HEK293 (cell line): ENCODE results near the gene C1orf210.

Experiments
- CTCF ChIA-PET: fragments of 350-600 bp; formaldehyde crosslinking; extraction: SDS; loops from one replicate; lab custom pipeline; 2021; ENCODE audit warnings: antibody characterized with exemption; lab: Yijun Ruan, JAX
- POLR2A ChIA-PET: fragments of 300-600 bp; formaldehyde crosslinking; extraction: SDS; loops from one replicate; lab custom pipeline; 2020; ENCODE audit warnings: antibody characterized with exemption, inconsistent platforms; lab: Yijun Ruan, JAX
- H3K27ac ChIP-seq: fragments of 200-500 bp; sonication (Bioruptor generic); 2 replicates; pipeline ENCODE4 v1.5.1; 2014; ENCODE audit warnings: low read depth, low read length, control low read depth, inconsistent platforms; ENCODE audit errors: extremely low read depth
- H3K36me3 ChIP-seq, 2 experiments: fragments of 200-500 bp in 1 of 2; sonication (Bioruptor generic) in 1 of 2; 1 replicate in 1 of 2; 2 replicates in 1 of 2; pipeline ENCODE4 v1.5.1; 2014 to 2017; ENCODE audit warnings: inconsistent platforms in 2 of 2, low read length in 2 of 2; ENCODE audit not compliant: control insufficient read depth in 2 of 2, insufficient read depth in 1 of 2
- H3K4me1 ChIP-seq: fragments of 200-500 bp; sonication (Bioruptor generic); 2 replicates; pipeline ENCODE4 v1.5.1; 2014; ENCODE audit warnings: mild to moderate bottlenecking, low read length, inconsistent platforms; ENCODE audit not compliant: control insufficient read depth, insufficient read depth
- H3K4me3 ChIP-seq: 2 replicates; pipeline ENCODE4 v1.5.1; 2011; ENCODE audit warnings: low read depth, mild to moderate bottlenecking, control low read depth, low read length, moderate library complexity
- H3K9me3 ChIP-seq: fragments of 200-500 bp; sonication (Bioruptor generic); 2 replicates; pipeline ENCODE4 v1.5.1; 2014; ENCODE audit warnings: low read depth, low read length, inconsistent platforms; ENCODE audit not compliant: control insufficient read depth, insufficient read depth
- ATF2 ChIP-seq: fragments of 450-650 bp; formaldehyde crosslinking; IDR thresholded peaks from 2 replicates; pipeline ENCODE4 v1.5.1; 2016; ENCODE audit warnings: missing biosample characterization, missing genetic modification characterization, low read depth
- EGR2 ChIP-seq: fragments of 450-650 bp; formaldehyde crosslinking; IDR thresholded peaks from 2 replicates; pipeline ENCODE4 v1.5.1; 2016; ENCODE audit warnings: low read depth, missing biosample characterization, missing genetic modification characterization
- INSM2 ChIP-seq: fragments of 450-650 bp; formaldehyde crosslinking; IDR thresholded peaks from 2 replicates; pipeline ENCODE4 v1.5.1; 2016; ENCODE audit warnings: missing biosample characterization, missing genetic modification characterization
- KLF1 ChIP-seq: fragments of 450-650 bp; formaldehyde crosslinking; IDR thresholded peaks from 2 replicates; pipeline ENCODE4 v1.5.1; 2016; ENCODE audit warnings: missing biosample characterization, missing genetic modification characterization
- KLF16 ChIP-seq: fragments of 450-650 bp; formaldehyde crosslinking; IDR thresholded peaks from 2 replicates; pipeline ENCODE4 v1.5.1; 2017; ENCODE audit warnings: missing biosample characterization, missing genetic modification characterization
- KLF9 ChIP-seq: fragments of 450-650 bp; formaldehyde crosslinking; IDR thresholded peaks from 2 replicates; pipeline ENCODE4 v1.5.1; 2016; ENCODE audit warnings: missing biosample characterization, missing genetic modification characterization, low read depth
- PRDM1 ChIP-seq: fragments of 450-650 bp; formaldehyde crosslinking; IDR thresholded peaks from 2 replicates; pipeline ENCODE4; 2016; ENCODE audit warnings: missing biosample characterization, missing genetic modification characterization
- PRDM6 ChIP-seq: fragments of 450-650 bp; formaldehyde crosslinking; IDR thresholded peaks from 2 replicates; pipeline ENCODE4 v1.5.1; 2017; ENCODE audit warnings: missing biosample characterization, missing genetic modification characterization
- REST ChIP-seq: fragments of 450-650 bp; formaldehyde crosslinking; IDR thresholded peaks from 2 replicates; pipeline ENCODE4 v1.5.1; 2016; ENCODE audit warnings: missing biosample characterization, missing genetic modification characterization
- WT1 ChIP-seq: fragments of 450-650 bp; formaldehyde crosslinking; IDR thresholded peaks from 2 replicates; pipeline ENCODE4 v1.5.1; 2016; ENCODE audit warnings: missing biosample characterization, missing genetic modification characterization
- ZBTB21 ChIP-seq: fragments of 450-650 bp; formaldehyde crosslinking; IDR thresholded peaks from 2 replicates; pipeline ENCODE4 v1.5.1; 2017; ENCODE audit warnings: missing biosample characterization, missing genetic modification characterization
- ZNF112 ChIP-seq: fragments of 450-650 bp; formaldehyde crosslinking; IDR thresholded peaks from 2 replicates; pipeline ENCODE4 v1.5.0; 2017; ENCODE audit warnings: missing biosample characterization, missing genetic modification characterization
- ZNF157 ChIP-seq: fragments of 450-650 bp; formaldehyde crosslinking; IDR thresholded peaks from 2 replicates; pipeline ENCODE4 v1.5.1; 2016; ENCODE audit warnings: missing biosample characterization, missing genetic modification characterization
- ZNF16 ChIP-seq: fragments of 450-650 bp; formaldehyde crosslinking; IDR thresholded peaks from 2 replicates; pipeline ENCODE4 v1.5.1; 2016; ENCODE audit warnings: low read depth, missing biosample characterization, missing genetic modification characterization
- ZNF292 ChIP-seq: fragments of 450-650 bp; formaldehyde crosslinking; IDR thresholded peaks from 2 replicates; pipeline ENCODE4 v1.5.1; 2016; ENCODE audit warnings: low read depth, missing biosample characterization, missing genetic modification characterization, borderline replicate concordance
- ZNF404 ChIP-seq: fragments of 450-650 bp; formaldehyde crosslinking; IDR thresholded peaks from 2 replicates; pipeline ENCODE4 v1.5.1; 2017; ENCODE audit warnings: missing biosample characterization, missing genetic modification characterization
- ZNF473 ChIP-seq: fragments of 450-650 bp; formaldehyde crosslinking; IDR thresholded peaks from 2 replicates; pipeline ENCODE4 v1.5.1; 2017; ENCODE audit warnings: missing biosample characterization, missing genetic modification characterization
- ZNF639 ChIP-seq: fragments of 450-650 bp; formaldehyde crosslinking; IDR thresholded peaks from 2 replicates; pipeline ENCODE4 v1.5.1; 2016; ENCODE audit warnings: missing biosample characterization, missing genetic modification characterization
- ZNF670 ChIP-seq: fragments of 450-650 bp; formaldehyde crosslinking; IDR thresholded peaks from 2 replicates; pipeline ENCODE4 v1.5.1; 2016; ENCODE audit warnings: missing biosample characterization, missing genetic modification characterization, low read depth

Gene C1orf210

GRCh38 chr1:43258370-43258769 is 27.0 kb downstream of the C1orf210 start:
- no peak for TF ChIP-seq PRDM1 (tag by site-specific recombination)
- no peak for TF ChIP-seq ZNF670
- TF ChIP-seq KLF16 (tag by site-specific recombination), result no peak
- TF ChIP-seq ATF2 (tag by site-specific recombination), result no peak
- TF ChIP-seq REST (tag by site-specific recombination), result no peak
- no peak for TF ChIP-seq ZNF16
- Histone ChIP-seq H3K4me1 (no peaks in the 10 kb centered on the region), H3K4me3 (no peak overlapping the region), H3K36me3 (no peaks in the 10 kb centered on the region), H3K27ac (no peak overlapping the region), H3K9me3 (no peaks in the 10 kb centered on the region)
- CTCF ChIA-PET, result no interaction called here
- POLR2A ChIA-PET, result interaction anchor here (0.6 kb wide), 1 partner anchor 672 kb away, joined by 5 read pairs; no protein-coding TSS in a partner anchor

- ChIA-PET CTCF (no interaction called here), POLR2A (no interaction called here)
- no peak overlapping the region for H3K27ac ChIP-seq
- H3K4me3 ChIP-seq, result no peak overlapping the region
- H3K36me3 ChIP-seq, result no peaks in the 10 kb centered on the region
- H3K4me1 ChIP-seq, result no peaks in the 10 kb centered on the region
- TF ChIP-seq INSM2 (tag by site-specific recombination) (no peak), KLF9 (no peak), ZNF404 (tag by site-specific recombination) (no peak), ZNF112 (no peak), WT1 (tag by site-specific recombination) (no peak), ZBTB21 (no peak), ZNF473 (tag by site-specific recombination) (no peak), ZNF157 (tag by site-specific recombination) (no peak), ZNF639 (tag by site-specific recombination) (no peak), ZNF292 (tag by site-specific recombination) (no peak), KLF1 (tag by site-specific recombination) (no peak), EGR2 (tag by site-specific recombination) (no peak), ATF2 (tag by site-specific recombination) (no peak), PRDM6 (tag by site-specific recombination) (no peak)
- TF ChIP-seq, all 188 proteins: peak for 0
- no peaks in the 10 kb centered on the region for H3K9me3 ChIP-seq
Observed at GRCh38 chr1:43256675-43257570, 28.5 kb downstream of the C1orf210 start.
